ENCODE data around the gene TMEM163.

TMEM163 gene

DNA sequence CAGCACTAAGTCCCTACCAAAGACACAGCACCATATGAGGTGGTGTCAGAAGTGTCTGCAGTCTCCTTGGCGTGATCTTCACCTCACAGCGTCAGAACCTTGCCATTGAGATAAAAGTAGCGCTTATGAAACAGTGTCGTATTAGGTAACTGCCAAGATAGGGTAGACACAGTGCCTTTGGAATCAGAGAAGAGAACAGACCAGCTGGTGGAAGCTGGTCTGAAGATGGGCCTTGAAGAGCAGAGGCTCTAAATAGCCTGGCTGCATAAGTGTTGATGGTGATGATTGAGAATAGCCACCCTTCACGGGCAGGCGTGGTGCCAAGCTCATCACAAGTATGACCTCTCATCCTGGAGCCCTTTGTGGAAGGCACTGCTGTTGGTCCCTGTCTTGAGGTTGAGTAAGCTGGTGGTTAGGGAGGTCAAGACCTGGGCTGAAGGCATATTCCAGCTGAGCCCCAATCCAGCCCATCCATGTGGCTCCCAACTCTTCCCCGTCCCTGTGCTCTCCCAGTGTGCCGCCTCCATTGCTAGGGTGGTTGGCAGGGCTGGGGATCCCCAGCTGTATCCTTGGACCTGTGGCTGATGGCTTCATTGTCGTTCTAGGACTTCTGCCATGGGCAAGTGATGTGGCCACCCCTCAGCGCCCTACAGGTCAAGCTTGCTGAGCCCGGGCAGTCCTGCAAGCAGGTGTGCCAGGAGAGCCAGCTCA is 277.5 kb downstream of the TMEM163 start:
- Histone ChIP-seq H3K27me3 (no peaks in the 10 kb centered on the region), H3K27ac (no peak overlapping the region), H3K4me3 (no peak overlapping the region), H3K9me3 (no peaks in the 10 kb centered on the region), H3K36me3 (peaks cover 2 to 40% (median 11%) of the 10 kb centered on the region in 3 donors), H3K4me1 (no peaks in the 10 kb centered on the region)
- no peak for DNase-seq
- TF ChIP-seq, protein P1, sequence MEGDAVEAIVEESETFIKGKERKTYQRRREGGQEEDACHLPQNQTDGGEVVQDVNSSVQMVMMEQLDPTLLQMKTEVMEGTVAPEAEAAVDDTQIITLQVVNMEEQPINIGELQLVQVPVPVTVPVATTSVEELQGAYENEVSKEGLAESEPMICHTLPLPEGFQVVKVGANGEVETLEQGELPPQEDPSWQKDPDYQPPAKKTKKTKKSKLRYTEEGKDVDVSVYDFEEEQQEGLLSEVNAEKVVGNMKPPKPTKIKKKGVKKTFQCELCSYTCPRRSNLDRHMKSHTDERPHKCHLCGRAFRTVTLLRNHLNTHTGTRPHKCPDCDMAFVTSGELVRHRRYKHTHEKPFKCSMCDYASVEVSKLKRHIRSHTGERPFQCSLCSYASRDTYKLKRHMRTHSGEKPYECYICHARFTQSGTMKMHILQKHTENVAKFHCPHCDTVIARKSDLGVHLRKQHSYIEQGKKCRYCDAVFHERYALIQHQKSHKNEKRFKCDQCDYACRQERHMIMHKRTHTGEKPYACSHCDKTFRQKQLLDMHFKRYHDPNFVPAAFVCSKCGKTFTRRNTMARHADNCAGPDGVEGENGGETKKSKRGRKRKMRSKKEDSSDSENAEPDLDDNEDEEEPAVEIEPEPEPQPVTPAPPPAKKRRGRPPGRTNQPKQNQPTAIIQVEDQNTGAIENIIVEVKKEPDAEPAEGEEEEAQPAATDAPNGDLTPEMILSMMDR (IDR thresholded peaks at IDR 0.05), result no peak
- intact Hi-C loops (cut with DNase I; ENCODE audit: low total_unique reads), result no loop called here

DNA sequence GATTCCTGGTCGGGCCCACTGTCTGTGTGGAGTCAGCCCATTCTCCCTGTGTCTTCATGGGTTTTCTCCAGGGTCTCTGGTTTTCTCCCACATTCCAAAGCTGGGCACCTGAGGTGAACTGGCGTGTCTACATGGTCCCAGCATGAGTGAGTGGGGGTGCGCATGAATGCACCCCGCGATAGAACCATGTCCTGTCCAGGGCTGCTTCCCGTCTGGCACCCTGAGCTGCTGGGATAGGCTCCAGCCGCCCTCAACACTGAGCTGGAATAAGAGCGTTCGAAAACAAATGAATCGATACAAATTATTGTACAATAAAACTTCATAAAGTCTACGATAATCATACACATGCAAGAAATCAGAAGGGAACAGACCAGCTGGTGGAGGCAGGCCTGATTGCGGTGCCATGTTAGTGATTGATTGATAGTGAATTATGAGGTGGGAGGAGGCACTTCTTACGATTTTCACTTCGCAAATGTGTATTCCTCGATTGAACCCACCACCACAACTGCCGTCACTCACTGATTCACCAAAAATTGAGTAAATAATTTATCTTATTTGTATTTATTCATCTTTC is 278.4 kb downstream of the TMEM163 start:
- Histone ChIP-seq H3K36me3 (peaks cover 5 to 42% (median 11%) of the 10 kb centered on the region in 3 donors), H3K27me3 (no peaks in the 10 kb centered on the region), H3K27ac (no peak overlapping the region), H3K4me1 (no peaks in the 10 kb centered on the region), H3K4me3 (no peak overlapping the region), H3K9me3 (no peaks in the 10 kb centered on the region)
- intact Hi-C loops (cut with DNase I; ENCODE audit: low total_unique reads), result no loop called here
- no peak for DNase-seq
- TF ChIP-seq, protein P1 (IDR thresholded peaks at IDR 0.05), result no peak

DNA sequence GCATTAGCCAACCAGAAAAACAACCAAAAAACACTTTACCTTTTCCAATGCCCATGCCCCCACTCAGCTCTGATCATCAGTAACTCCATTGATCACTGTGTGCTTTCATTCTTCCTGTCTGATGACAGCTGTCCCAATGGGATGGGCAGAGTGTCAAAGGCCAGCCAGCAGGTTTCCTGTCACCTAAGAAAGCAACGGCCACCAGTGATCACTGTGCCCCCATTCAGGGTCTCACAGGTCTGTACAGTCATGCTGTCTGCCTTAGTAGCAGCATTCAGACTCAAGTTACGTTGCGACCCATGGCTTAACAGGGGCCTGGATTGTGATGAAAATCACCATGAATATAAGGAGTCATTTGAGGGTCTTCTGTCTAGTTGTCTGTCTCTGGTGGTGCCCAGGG is 280.4 kb downstream of the TMEM163 start:
- intact Hi-C loops (cut with DNase I; ENCODE audit: low total_unique reads), result no loop called here
- H3K36me3 ChIP-seq, result peaks cover 5 to 48% (median 11%) of the 10 kb centered on the region in 3 donors
- H3K27ac ChIP-seq, result no peak overlapping the region
- H3K27me3 ChIP-seq, result no peaks in the 10 kb centered on the region
- no peak overlapping the region for H3K4me3 ChIP-seq
- no peaks in the 10 kb centered on the region for H3K4me1 ChIP-seq
- TF ChIP-seq, protein P1 (IDR thresholded peaks at IDR 0.05), result no peak
- no peak for DNase-seq
- no peaks in the 10 kb centered on the region for H3K9me3 ChIP-seq

DNA sequence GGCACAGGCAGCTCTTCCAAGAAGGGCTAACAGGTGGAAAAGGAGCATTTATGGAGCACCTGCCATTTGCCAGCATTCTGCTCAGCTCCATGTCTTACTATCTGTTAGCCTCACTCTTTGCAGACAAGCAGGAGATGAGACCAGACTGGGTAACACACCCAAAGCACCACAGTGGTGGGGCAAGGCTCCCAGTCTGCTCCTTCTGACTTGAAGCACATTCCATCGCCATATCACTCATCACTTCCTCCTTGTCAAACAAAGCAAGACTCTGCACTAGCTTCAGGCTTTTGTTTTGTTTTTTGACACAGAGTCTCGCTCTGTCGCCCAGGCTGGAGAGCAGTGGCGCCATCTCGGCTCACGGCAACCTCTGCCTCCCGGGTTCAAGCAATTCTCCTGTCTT is 282.1 kb downstream of the TMEM163 start:
- no peak for DNase-seq
- no peak overlapping the region for H3K4me3 ChIP-seq
- H3K36me3 ChIP-seq, result peaks cover 4 to 41% (median 5%) of the 10 kb centered on the region in 3 donors
- H3K27me3 ChIP-seq, result no peaks in the 10 kb centered on the region
- no peak overlapping the region for H3K27ac ChIP-seq
- no peaks in the 10 kb centered on the region for H3K4me1 ChIP-seq
- H3K9me3 ChIP-seq, result no peaks in the 10 kb centered on the region
- TF ChIP-seq, protein P1 (IDR thresholded peaks at IDR 0.05), result no peak
- intact Hi-C loops (cut with DNase I; ENCODE audit: low total_unique reads), result no loop called here

DNA sequence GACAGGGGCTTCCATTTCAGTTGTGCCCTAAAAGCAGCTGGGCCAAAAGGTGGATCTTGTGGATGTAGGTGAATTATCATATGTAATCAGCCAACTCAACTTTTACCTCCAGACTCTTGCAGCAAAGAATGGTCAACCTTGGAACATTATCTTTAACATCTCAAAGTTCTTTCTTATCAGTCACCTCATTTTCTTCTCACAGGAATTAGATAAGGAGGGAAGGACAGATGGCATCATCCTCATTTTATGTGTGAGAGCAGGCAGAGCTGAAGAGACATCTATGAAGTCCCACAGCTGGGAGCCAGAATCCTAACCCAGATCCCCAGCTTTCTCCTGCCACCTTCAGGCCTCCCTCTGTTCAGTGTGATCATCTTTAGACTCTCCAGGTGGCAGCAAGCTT is 282.9 kb downstream of the TMEM163 start:
- no peak for DNase-seq
- Histone ChIP-seq H3K9me3 (no peaks in the 10 kb centered on the region), H3K4me3 (no peak overlapping the region), H3K27me3 (no peaks in the 10 kb centered on the region), H3K4me1 (no peaks in the 10 kb centered on the region), H3K27ac (no peak overlapping the region), H3K36me3 (peaks cover 5 to 38% (median 5%) of the 10 kb centered on the region in 3 donors)
- intact Hi-C loops (cut with DNase I; ENCODE audit: low total_unique reads), result no loop called here
- TF ChIP-seq, protein P1 (IDR thresholded peaks at IDR 0.05), result no peak
